ENCODE results near the gene KCNK2. TPM values are rescaled to one million over a fixed set of nuclear protein-coding genes. Genes with fewer than 3 reads are reported as not detected.

The KCNK2 gene
- total and polyA plus RNA-seq, 2 experiments from 2014 or later: 1.8 to 4.1 TPM

DNA sequence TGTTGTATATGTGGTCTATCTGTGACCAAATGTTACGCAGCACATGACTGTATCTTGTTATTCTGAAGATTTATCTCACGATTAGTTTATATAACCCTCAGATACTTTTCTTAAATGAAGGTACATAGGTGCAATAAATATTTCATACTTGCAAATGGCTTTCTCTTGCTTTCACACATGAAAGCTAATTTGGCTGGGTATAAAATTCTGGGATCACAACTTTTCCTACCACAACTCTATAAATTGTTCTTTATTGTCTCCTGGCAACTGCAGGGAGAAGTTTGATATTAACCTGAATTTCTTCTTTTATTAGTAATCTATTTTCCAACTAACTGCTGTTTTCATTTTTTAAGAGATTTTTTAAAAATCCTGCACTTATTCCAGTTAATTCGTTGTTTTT is 58.9 kb downstream of the KCNK2 start:
- Histone ChIP-seq H3K4me1 (ENCODE audit: insufficient read depth) (no peaks in the 10 kb centered on the region), H3K4me2 (no peak overlapping the region), H3K27me3 (no peaks in the 10 kb centered on the region), H3K27ac (no peak overlapping the region), H3K9me2 (replicated peaks; ENCODE audit: insufficient read depth) (no peaks in the 10 kb centered on the region), H3K9me3 (ENCODE audit: low read depth) (no peaks in the 10 kb centered on the region), H3K4me3 (no peak overlapping the region), H3K79me2 (no peaks in the 10 kb centered on the region), H3K36me3 (replicated peaks; ENCODE audit: insufficient read depth, low read depth) (no peaks in the 10 kb centered on the region), H4K20me1 (ENCODE audit: insufficient read depth, poor library complexity, severe bottlenecking) (no peaks in the 10 kb centered on the region), H2AFZ (no peak overlapping the region)
- TF ChIP-seq, protein P1, sequence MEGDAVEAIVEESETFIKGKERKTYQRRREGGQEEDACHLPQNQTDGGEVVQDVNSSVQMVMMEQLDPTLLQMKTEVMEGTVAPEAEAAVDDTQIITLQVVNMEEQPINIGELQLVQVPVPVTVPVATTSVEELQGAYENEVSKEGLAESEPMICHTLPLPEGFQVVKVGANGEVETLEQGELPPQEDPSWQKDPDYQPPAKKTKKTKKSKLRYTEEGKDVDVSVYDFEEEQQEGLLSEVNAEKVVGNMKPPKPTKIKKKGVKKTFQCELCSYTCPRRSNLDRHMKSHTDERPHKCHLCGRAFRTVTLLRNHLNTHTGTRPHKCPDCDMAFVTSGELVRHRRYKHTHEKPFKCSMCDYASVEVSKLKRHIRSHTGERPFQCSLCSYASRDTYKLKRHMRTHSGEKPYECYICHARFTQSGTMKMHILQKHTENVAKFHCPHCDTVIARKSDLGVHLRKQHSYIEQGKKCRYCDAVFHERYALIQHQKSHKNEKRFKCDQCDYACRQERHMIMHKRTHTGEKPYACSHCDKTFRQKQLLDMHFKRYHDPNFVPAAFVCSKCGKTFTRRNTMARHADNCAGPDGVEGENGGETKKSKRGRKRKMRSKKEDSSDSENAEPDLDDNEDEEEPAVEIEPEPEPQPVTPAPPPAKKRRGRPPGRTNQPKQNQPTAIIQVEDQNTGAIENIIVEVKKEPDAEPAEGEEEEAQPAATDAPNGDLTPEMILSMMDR (IDR thresholded peaks at IDR 0.05; ENCODE audit: poor library complexity): no peak
- no peak for TF ChIP-seq EZH2phosphoT487 (IDR thresholded peaks at IDR 0.05; ENCODE audit: low read depth, severe bottlenecking, unreplicated experiment)
- TF ChIP-seq EZH2 (IDR thresholded peaks at IDR 0.05; ENCODE audit: borderline replicate concordance): no peak
- DNase-seq (ENCODE audit: low spot score): no peak
- 98% methylated on average over 3 of the region's 3 CpGs for WGBS (ENCODE audit: low lambda C conversion rate, missing lambda C conversion rate)

DNA sequence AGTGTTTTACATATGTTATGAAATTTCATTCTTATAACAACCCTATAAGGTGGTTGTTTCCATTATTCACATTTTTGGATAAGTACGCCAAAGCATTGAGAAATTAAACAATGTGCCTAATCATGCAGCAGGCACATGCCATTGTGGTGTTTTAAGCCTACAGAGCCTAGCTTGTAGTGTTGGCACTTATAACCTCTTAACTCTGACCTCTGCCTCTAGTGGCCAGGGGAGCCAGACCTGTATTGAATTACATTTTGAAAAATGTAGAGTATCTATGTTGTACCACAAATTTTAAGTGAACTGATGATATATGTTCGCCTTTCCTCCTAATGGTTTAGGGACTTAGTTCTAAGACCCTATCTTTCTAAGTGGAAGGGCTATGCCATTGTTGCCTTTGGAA is 61.0 kb downstream of the KCNK2 start:
- H3K9me2 ChIP-seq (replicated peaks; ENCODE audit: insufficient read depth): no peaks in the 10 kb centered on the region
- WGBS (ENCODE audit: low lambda C conversion rate, missing lambda C conversion rate): 97% methylated on average over 2 of the region's 2 CpGs
- H2AFZ ChIP-seq: no peak overlapping the region
- no peaks in the 10 kb centered on the region for H3K36me3 ChIP-seq (replicated peaks; ENCODE audit: insufficient read depth, low read depth)
- no peak for DNase-seq (ENCODE audit: low spot score)
- H3K4me1 ChIP-seq (ENCODE audit: insufficient read depth): no peaks in the 10 kb centered on the region
- H3K27me3 ChIP-seq: no peaks in the 10 kb centered on the region
- no peak overlapping the region for H3K27ac ChIP-seq
- H4K20me1 ChIP-seq (ENCODE audit: insufficient read depth, poor library complexity, severe bottlenecking): no peaks in the 10 kb centered on the region
- TF ChIP-seq EZH2 (IDR thresholded peaks at IDR 0.05; ENCODE audit: borderline replicate concordance) (no peak), EZH2phosphoT487 (IDR thresholded peaks at IDR 0.05; ENCODE audit: low read depth, severe bottlenecking, unreplicated experiment) (no peak)
- TF ChIP-seq, protein P1 (IDR thresholded peaks at IDR 0.05; ENCODE audit: poor library complexity): no peak
- no peak overlapping the region for H3K4me2 ChIP-seq
- no peak overlapping the region for H3K4me3 ChIP-seq
- H3K79me2 ChIP-seq: no peaks in the 10 kb centered on the region
- H3K9me3 ChIP-seq (ENCODE audit: low read depth): no peaks in the 10 kb centered on the region

- Histone ChIP-seq H3K27ac (no peak overlapping the region), H3K79me2 (no peaks in the 10 kb centered on the region), H3K36me3 (replicated peaks; ENCODE audit: insufficient read depth, low read depth) (no peaks in the 10 kb centered on the region), H3K9me2 (replicated peaks; ENCODE audit: insufficient read depth) (no peaks in the 10 kb centered on the region), H3K27me3 (no peaks in the 10 kb centered on the region), H3K4me3 (no peak overlapping the region), H3K4me2 (no peak overlapping the region), H2AFZ (no peak overlapping the region), H3K9me3 (ENCODE audit: low read depth) (no peaks in the 10 kb centered on the region), H3K4me1 (ENCODE audit: insufficient read depth) (no peaks in the 10 kb centered on the region), H4K20me1 (ENCODE audit: insufficient read depth, poor library complexity, severe bottlenecking) (no peaks in the 10 kb centered on the region)
- 73% methylated on average over 8 of the region's 8 CpGs for WGBS (ENCODE audit: low lambda C conversion rate, missing lambda C conversion rate)
- TF ChIP-seq, protein P1 (IDR thresholded peaks at IDR 0.05; ENCODE audit: poor library complexity): peak; percentile 80
- TF ChIP-seq EZH2 (IDR thresholded peaks at IDR 0.05; ENCODE audit: borderline replicate concordance): no peak
- peak; percentile 52 for DNase-seq (ENCODE audit: low spot score)
Observed at GRCh38 chr1:215146240-215146975, 63.9 kb downstream of the KCNK2 start.

All from hepatocyte (in vitro differentiated cells).